Astrocyte (in vitro differentiated cells and primary cell): ENCODE results near the gene ACAA2. TPM values are rescaled to one million over a fixed set of nuclear protein-coding genes. Genes with fewer than 3 reads are reported as not detected.

Source experiments
- DNase-seq: peaks from one replicate; pipeline ENCODE4 v3.0.0-alpha.2; 2010; ENCODE audit warnings: low read depth
- FAIRE-seq: peaks from 2 replicates; lab custom pipeline; 2011; peaks lifted over from hg19 to GRCh38; lab: Jason Lieb, UNC
- H2AFZ ChIP-seq: 2 replicates; pipeline ENCODE4 v1.6.0; 2012; ENCODE audit warnings: low read depth, low read length, inconsistent platforms
- H3K27ac ChIP-seq: 2 replicates; pipeline ENCODE4 v1.5.1; 2011; ENCODE audit warnings: low read depth, low read length, inconsistent platforms
- H3K27me3 ChIP-seq: 2 replicates; pipeline ENCODE4 v1.6.0; 2011; ENCODE audit warnings: low read length, inconsistent platforms; ENCODE audit not compliant: insufficient read depth
- H3K36me3 ChIP-seq: 2 replicates; pipeline ENCODE4 v1.5.1; 2011; ENCODE audit warnings: low read length, inconsistent platforms; ENCODE audit not compliant: insufficient read depth
- H3K4me1 ChIP-seq: 2 replicates; pipeline ENCODE4 v1.5.1; 2011; ENCODE audit warnings: low read length, inconsistent platforms; ENCODE audit not compliant: insufficient read depth
- H3K4me2 ChIP-seq: 2 replicates; pipeline ENCODE4 v1.6.0; 2012; ENCODE audit warnings: low read length, inconsistent platforms
- H3K4me3 ChIP-seq: 2 replicates; pipeline ENCODE4 v1.5.1; 2011; ENCODE audit warnings: low read depth, mild to moderate bottlenecking, low read length, inconsistent platforms; ENCODE audit not compliant: insufficient read depth
- H3K79me2 ChIP-seq: 2 replicates; pipeline ENCODE4 v1.6.0; 2012; ENCODE audit warnings: mild to moderate bottlenecking, low read length, inconsistent platforms; ENCODE audit not compliant: insufficient read depth
- H3K9ac ChIP-seq: 2 replicates; pipeline ENCODE4 v1.6.0; 2012; ENCODE audit warnings: mild to moderate bottlenecking, low read length, inconsistent platforms
- H3K9me3 ChIP-seq: 2 replicates; pipeline ENCODE4 v1.5.1; 2012; ENCODE audit warnings: low read depth, mild to moderate bottlenecking, low read length, inconsistent platforms; ENCODE audit not compliant: insufficient read depth
- H4K20me1 ChIP-seq: 2 replicates; pipeline ENCODE4 v1.6.0; 2012; ENCODE audit warnings: low read length, inconsistent platforms; ENCODE audit not compliant: insufficient read depth
- H3K27ac Mint-ChIP-seq: one replicate; pipeline ENCODE4 v1.8.0; 2021; ENCODE audit warnings: mild to moderate bottlenecking, mixed read lengths; ENCODE audit not compliant: unreplicated experiment
- H3K27me3 Mint-ChIP-seq: one replicate; pipeline ENCODE4 v1.8.0; 2021; ENCODE audit warnings: low read depth, mixed read lengths; ENCODE audit not compliant: unreplicated experiment
- H3K36me3 Mint-ChIP-seq: one replicate; pipeline ENCODE4 v1.8.0; 2021; ENCODE audit warnings: low read depth, mixed read lengths; ENCODE audit not compliant: unreplicated experiment
- H3K4me1 Mint-ChIP-seq: one replicate; pipeline ENCODE4 v1.8.0; 2021; ENCODE audit warnings: low read depth, mixed read lengths; ENCODE audit not compliant: unreplicated experiment
- H3K4me3 Mint-ChIP-seq: one replicate; pipeline ENCODE4 v1.8.0; 2021; ENCODE audit warnings: mild to moderate bottlenecking, moderate library complexity, mixed read lengths; ENCODE audit not compliant: unreplicated experiment
- H3K9me3 Mint-ChIP-seq: one replicate; pipeline ENCODE4 v1.8.0; 2021; ENCODE audit warnings: mild to moderate bottlenecking, mixed read lengths; ENCODE audit not compliant: unreplicated experiment
- EZH2 ChIP-seq: IDR thresholded peaks from 2 replicates; pipeline ENCODE4 v1.6.1; 2012; ENCODE audit warnings: mild to moderate bottlenecking, low read length, inconsistent platforms; ENCODE audit not compliant: insufficient read depth
- total RNA-seq: library from RNA; stranded (reverse); gene quantifications from 2 replicates; pipeline ENCODE4 v1.2.1, GENCODE V29; 2021
- TF ChIP-seq, protein P1 (sequence below): IDR thresholded peaks from 2 replicates; pipeline ENCODE4 v1.5.1; 2011; ENCODE audit warnings: low read depth, mild to moderate bottlenecking, inconsistent platforms, low read length, moderate library complexity; ENCODE audit not compliant: insufficient read depth

The ACAA2 gene
- total RNA-seq, 1 donor from 2014 or later = 66.4 TPM

- no peak for TF ChIP-seq EZH2
- TF ChIP-seq, protein P1, sequence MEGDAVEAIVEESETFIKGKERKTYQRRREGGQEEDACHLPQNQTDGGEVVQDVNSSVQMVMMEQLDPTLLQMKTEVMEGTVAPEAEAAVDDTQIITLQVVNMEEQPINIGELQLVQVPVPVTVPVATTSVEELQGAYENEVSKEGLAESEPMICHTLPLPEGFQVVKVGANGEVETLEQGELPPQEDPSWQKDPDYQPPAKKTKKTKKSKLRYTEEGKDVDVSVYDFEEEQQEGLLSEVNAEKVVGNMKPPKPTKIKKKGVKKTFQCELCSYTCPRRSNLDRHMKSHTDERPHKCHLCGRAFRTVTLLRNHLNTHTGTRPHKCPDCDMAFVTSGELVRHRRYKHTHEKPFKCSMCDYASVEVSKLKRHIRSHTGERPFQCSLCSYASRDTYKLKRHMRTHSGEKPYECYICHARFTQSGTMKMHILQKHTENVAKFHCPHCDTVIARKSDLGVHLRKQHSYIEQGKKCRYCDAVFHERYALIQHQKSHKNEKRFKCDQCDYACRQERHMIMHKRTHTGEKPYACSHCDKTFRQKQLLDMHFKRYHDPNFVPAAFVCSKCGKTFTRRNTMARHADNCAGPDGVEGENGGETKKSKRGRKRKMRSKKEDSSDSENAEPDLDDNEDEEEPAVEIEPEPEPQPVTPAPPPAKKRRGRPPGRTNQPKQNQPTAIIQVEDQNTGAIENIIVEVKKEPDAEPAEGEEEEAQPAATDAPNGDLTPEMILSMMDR = no peak
- Histone ChIP-seq H3K36me3 (no peaks in the 10 kb centered on the region), H2AFZ (no peak overlapping the region), H3K9me3 (no peaks in the 10 kb centered on the region), H3K4me3 (no peak overlapping the region), H3K4me2 (no peak overlapping the region), H3K4me1 (no peaks in the 10 kb centered on the region), H4K20me1 (no peaks in the 10 kb centered on the region), H3K27ac (no peak overlapping the region), H3K27me3 (no peaks in the 10 kb centered on the region), H3K9ac (no peak overlapping the region), H3K79me2 (no peaks in the 10 kb centered on the region)
- peaks cover 4% of the 10 kb centered on the region for H3K4me1 Mint-ChIP-seq
- H3K9me3 Mint-ChIP-seq = no peaks in the 10 kb centered on the region
- H3K27ac Mint-ChIP-seq = no peak overlapping the region
- no peak for DNase-seq
- no peak for FAIRE-seq
- H3K36me3 Mint-ChIP-seq = no peaks in the 10 kb centered on the region
- no peak overlapping the region for H3K4me3 Mint-ChIP-seq
- H3K27me3 Mint-ChIP-seq = peaks cover 6% of the 10 kb centered on the region
Measured at GRCh38 chr18:49855711-49856415, 42.5 kb upstream of the ACAA2 start.

DNA sequence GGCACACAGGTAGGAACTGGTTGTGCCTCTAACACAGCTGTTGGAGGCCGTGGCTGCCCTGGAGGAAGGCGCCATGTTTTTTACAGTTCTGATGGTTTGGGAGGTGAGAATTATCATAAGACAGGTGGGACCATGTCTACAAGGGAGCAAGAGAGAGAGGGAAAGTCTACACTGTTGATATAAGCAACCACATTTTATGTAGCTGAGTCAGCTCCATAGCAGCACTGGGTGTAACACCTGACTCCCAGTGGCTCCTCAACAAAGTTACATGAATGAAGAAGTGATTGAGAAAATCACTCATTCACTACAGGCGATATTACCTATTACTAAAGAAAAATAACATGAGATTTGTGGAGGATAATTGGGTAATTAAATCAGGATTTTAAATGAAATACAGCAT, 41.3 kb upstream of the ACAA2 start:
- Mint-ChIP-seq H3K9me3 (no peaks in the 10 kb centered on the region), H3K27ac (no peak overlapping the region), H3K4me3 (no peak overlapping the region), H3K4me1 (peaks cover 8% of the 10 kb centered on the region), H3K36me3 (no peaks in the 10 kb centered on the region), H3K27me3 (peaks cover 6% of the 10 kb centered on the region)
- no peak for TF ChIP-seq EZH2
- TF ChIP-seq, protein P1 = no peak
- H3K4me1 ChIP-seq = peaks cover 5% of the 10 kb centered on the region
- no peak overlapping the region for H3K4me2 ChIP-seq
- no peak overlapping the region for H3K27ac ChIP-seq
- no peaks in the 10 kb centered on the region for H3K79me2 ChIP-seq
- no peaks in the 10 kb centered on the region for H4K20me1 ChIP-seq
- no peaks in the 10 kb centered on the region for H3K9me3 ChIP-seq
- FAIRE-seq (no peak), DNase-seq (no peak)
- H2AFZ ChIP-seq = no peak overlapping the region
- no peaks in the 10 kb centered on the region for H3K27me3 ChIP-seq
- no peak overlapping the region for H3K9ac ChIP-seq
- no peaks in the 10 kb centered on the region for H3K36me3 ChIP-seq
- no peak overlapping the region for H3K4me3 ChIP-seq

- peaks cover 19% of the 10 kb centered on the region for H3K4me1 Mint-ChIP-seq
- H4K20me1 ChIP-seq = no peaks in the 10 kb centered on the region
- no peak overlapping the region for H3K4me3 ChIP-seq
- TF ChIP-seq, protein P1 = no peak
- H3K9ac ChIP-seq = no peak overlapping the region
- FAIRE-seq (no peak), DNase-seq (no peak)
- H2AFZ ChIP-seq = no peak overlapping the region
- no peaks in the 10 kb centered on the region for H3K9me3 ChIP-seq
- no peak overlapping the region for H3K27ac Mint-ChIP-seq
- H3K27me3 ChIP-seq = no peaks in the 10 kb centered on the region
- no peak overlapping the region for H3K27ac ChIP-seq
- H3K9me3 Mint-ChIP-seq = no peaks in the 10 kb centered on the region
- H3K36me3 ChIP-seq = no peaks in the 10 kb centered on the region
- H3K36me3 Mint-ChIP-seq = peaks cover 4% of the 10 kb centered on the region
- no peak overlapping the region for H3K4me2 ChIP-seq
- H3K27me3 Mint-ChIP-seq = peaks cover 6% of the 10 kb centered on the region
- H3K4me3 Mint-ChIP-seq = no peak overlapping the region
- H3K79me2 ChIP-seq = no peaks in the 10 kb centered on the region
- peaks cover 12% of the 10 kb centered on the region for H3K4me1 ChIP-seq
Measured at GRCh38 chr18:49853436-49853835, 40.1 kb upstream of the ACAA2 start.
